ENCODE data around the gene BBIP1.
A peak's percentile ranks its signal among the peaks of the same experiment; 100 is the strongest.

Gene BBIP1

GRCh38 chr10:110860576-110861241 lies 58.3 kb downstream of the BBIP1 start:
- no peak for TF ChIP-seq CTCF (IDR thresholded peaks at IDR 0.05)
- no peaks in the 10 kb centered on the region for H3K9me3 ChIP-seq
- peak overlapping the region; percentile 99 for H3K27ac ChIP-seq

GRCh38 chr10:110859973-110860376 lies 59.0 kb downstream of the BBIP1 start:
- peak overlapping the region in 1 of 2 experiments; percentile 14 for H3K4me3 ChIP-seq (ENCODE audit: low read depth in 1 of 2, low read length in 1 of 2)
- peak overlapping the region; percentile 99 for H3K27ac ChIP-seq
- H3K4me1 ChIP-seq (ENCODE audit: control insufficient read depth in 1 of 2, insufficient read depth in 1 of 2, low read depth in 1 of 2, low read length in 1 of 2), result peaks cover 76 to 83% of the 10 kb centered on the region in 2 experiments
- TF ChIP-seq CTCF (IDR thresholded peaks at IDR 0.05), result no peak
- H3K9me3 ChIP-seq, result no peaks in the 10 kb centered on the region
- H3K27me3 ChIP-seq, result no peaks in the 10 kb centered on the region
- no peaks in the 10 kb centered on the region for H3K36me3 ChIP-seq

More at GRCh38 chr10:110860576-110861241, 58.3 kb downstream of the BBIP1 start:
- H3K4me3 ChIP-seq (ENCODE audit: low read depth in 1 of 2, low read length in 1 of 2), result peak overlapping the region; percentile 1 to 14
- peaks cover 84 to 87% of the 10 kb centered on the region in 2 experiments for H3K4me1 ChIP-seq (ENCODE audit: control insufficient read depth in 1 of 2, insufficient read depth in 1 of 2, low read depth in 1 of 2, low read length in 1 of 2)
- H3K27me3 ChIP-seq, result no peaks in the 10 kb centered on the region
- no peaks in the 10 kb centered on the region for H3K36me3 ChIP-seq

- TF ChIP-seq CTCF (IDR thresholded peaks at IDR 0.05), result no peak
- Histone ChIP-seq H3K4me3 (ENCODE audit: low read depth in 1 of 2, low read length in 1 of 2) (peak overlapping the region; percentile 4 to 14), H3K9me3 (no peaks in the 10 kb centered on the region), H3K36me3 (no peaks in the 10 kb centered on the region), H3K27me3 (no peaks in the 10 kb centered on the region), H3K27ac (peak overlapping the region; percentile 99), H3K4me1 (ENCODE audit: control insufficient read depth in 1 of 2, insufficient read depth in 1 of 2, low read depth in 1 of 2, low read length in 1 of 2) (peaks cover 76 to 83% of the 10 kb centered on the region in 2 experiments)
These were observed 59.6 kb downstream of the BBIP1 start for GRCh38 chr10:110859206-110859972.

- no peak for TF ChIP-seq CTCF (IDR thresholded peaks at IDR 0.05)
- Histone ChIP-seq H3K36me3 (no peaks in the 10 kb centered on the region), H3K4me3 (ENCODE audit: low read depth in 1 of 2, low read length in 1 of 2) (no peak overlapping the region), H3K9me3 (no peaks in the 10 kb centered on the region), H3K27me3 (no peaks in the 10 kb centered on the region), H3K27ac (peak overlapping the region; percentile 99), H3K4me1 (ENCODE audit: control insufficient read depth in 1 of 2, insufficient read depth in 1 of 2, low read depth in 1 of 2, low read length in 1 of 2) (peaks cover 71 to 83% of the 10 kb centered on the region in 2 experiments)
These were observed 60.6 kb downstream of the BBIP1 start for GRCh38 chr10:110858297-110858934.

- no peak for TF ChIP-seq CTCF (IDR thresholded peaks at IDR 0.05)
These were observed 61.5 kb downstream of the BBIP1 start for GRCh38 chr10:110857265-110858171.

More at GRCh38 chr10:110857265-110858171, 61.5 kb downstream of the BBIP1 start:
- Histone ChIP-seq H3K4me1 (ENCODE audit: control insufficient read depth in 1 of 2, insufficient read depth in 1 of 2, low read depth in 1 of 2, low read length in 1 of 2) (peaks cover 62 to 82% of the 10 kb centered on the region in 2 experiments), H3K4me3 (ENCODE audit: low read depth in 1 of 2, low read length in 1 of 2) (no peak overlapping the region), H3K9me3 (no peaks in the 10 kb centered on the region), H3K27me3 (no peaks in the 10 kb centered on the region), H3K27ac (peak overlapping the region; percentile 99), H3K36me3 (no peaks in the 10 kb centered on the region)

Measured in neutrophil (primary cell).